HG03342 (cell line): ENCODE results near the gene COMTD1.

Experiments
- ATAC-seq: cut with Tn5 transposase; IDR thresholded peaks from one replicate; pipeline ENCODE4 v1.9.1; 2021; ENCODE audit warnings: mild to moderate bottlenecking, moderate library complexity; ENCODE audit not compliant: unreplicated experiment

COMTD1 gene

DNA sequence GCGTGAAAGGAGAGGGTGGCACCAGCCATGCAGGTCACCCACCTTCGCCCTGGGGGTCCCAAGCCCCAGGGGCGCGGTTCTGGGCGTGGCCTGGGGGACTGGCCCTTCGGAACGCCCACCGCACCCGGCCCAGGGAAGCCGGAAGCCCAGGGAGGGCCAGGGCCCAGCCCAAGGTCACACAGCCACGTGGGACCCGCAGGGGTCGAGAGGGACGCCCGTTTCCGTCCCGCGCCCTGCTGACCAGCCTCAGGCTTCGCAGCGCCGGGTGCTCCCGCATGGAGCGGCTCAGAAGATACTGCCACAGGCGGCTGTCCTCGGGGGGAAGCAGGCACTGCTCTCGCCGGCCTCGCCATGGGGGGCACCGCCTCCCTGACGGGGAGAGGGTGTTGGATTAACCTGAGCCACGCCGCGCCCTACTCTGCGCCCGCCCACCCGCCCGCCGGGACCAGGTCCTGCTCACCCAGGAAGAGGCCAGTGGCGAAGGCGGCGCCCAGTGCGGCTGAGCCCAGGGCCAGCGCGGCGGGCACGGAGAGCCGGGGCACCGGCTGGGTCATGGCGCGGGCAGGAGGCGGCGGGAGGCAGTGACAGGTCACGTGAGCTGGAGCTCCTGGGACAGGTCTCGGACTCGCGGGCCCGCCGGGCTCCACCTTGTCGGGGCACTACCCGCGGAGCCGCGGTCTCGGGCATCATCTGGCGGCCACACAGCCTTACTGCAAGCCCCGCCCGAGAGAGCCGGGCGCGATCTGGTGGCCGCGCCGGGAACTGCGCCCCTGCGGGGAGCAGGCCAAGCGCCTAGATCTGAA is at the start of gene COMTD1:
Gene COMTD1, minus strand, starts transcription at position 583 of the 803 bp plus-strand sequence. Its CDS starts 29 bp downstream, at position 554.
- peak; percentile 71 for ATAC-seq

DNA sequence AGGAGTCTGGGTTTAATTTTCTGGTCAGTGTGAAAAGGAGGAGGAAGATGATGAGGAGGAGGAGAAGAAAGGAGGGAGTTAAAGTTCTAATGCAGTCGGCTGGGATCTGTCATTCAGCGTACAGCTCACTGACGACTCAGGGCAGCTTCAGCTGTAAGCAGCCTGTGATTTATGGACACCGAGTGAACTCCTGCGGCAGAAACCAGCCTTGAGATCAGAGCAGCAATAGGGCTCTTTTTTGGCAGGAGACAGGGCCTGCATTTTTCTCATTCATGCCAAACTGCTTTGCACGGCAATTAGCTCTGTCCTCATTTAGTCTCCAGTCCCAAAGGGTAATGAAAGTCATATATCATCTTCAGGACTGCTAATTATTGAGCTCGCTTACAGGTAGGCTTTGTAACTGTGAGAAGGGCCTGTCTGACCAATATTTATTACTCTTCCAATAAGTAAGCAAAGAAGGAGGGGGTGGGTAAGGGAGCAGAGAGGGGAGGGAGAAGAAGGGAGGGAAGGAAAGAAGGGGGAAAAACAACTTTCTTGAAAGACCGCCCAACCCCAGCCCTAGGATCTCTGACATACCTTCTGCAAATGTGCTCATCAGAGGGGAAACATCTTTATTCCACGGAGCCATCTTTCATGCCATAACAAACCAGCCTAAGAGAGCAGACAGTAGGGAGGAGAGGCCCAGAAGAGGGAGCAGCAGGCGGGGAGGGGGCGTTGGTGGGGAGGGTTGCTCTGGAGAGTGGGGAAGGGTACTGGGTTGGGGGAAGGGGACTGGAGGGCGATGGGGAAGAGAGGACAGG is 48.1 kb upstream of the COMTD1 start:
- ATAC-seq = no peak

DNA sequence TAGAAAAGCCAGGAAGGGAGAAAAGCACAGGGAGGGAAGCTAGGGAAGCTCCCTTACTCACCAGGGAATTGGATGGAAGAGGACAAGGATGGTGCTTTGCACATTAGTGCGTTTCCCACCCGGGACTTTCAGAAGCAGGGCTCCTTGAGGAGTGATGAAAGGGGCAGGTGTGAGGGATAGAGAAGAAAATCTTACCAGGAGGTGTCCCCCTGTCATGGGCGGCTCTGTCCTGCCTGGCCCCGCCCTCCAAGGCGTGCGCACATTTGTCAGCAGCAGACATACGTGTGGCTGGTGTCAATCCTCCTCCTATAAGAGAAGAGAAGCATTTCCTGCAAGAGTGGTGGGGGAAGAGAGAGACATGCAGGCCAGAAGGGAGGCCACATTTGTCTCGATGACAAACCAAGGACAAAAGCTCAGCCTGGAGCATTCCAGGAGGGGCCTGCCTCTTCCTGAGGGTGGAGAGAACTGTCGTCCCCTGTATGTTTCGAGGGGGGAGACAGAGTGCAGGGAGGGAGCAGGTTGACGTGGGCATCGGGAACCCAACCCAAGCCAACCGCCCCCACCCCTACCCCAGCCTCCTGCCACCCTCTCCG is 47.4 kb upstream of the COMTD1 start:
- ATAC-seq = no peak

DNA sequence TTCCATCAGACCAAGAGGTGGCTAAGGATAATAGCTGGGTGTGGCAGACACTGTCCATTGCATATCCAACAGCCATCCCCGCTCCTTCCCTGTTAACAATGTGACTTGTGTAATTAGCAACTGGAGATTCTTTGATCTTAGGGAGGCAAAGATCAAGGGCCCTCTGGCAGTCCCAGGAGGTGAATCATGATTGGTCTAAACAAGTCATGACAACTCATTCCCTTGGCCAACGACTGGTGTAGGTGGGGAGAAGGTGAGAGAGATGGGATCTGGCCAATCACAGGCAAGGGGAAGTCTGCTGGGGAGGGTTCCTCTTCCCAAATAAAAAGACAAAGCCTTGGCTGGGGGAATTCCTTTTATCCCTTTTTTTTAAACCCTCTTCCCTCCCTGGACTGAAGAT is 46.2 kb upstream of the COMTD1 start:
- ATAC-seq = no peak

DNA sequence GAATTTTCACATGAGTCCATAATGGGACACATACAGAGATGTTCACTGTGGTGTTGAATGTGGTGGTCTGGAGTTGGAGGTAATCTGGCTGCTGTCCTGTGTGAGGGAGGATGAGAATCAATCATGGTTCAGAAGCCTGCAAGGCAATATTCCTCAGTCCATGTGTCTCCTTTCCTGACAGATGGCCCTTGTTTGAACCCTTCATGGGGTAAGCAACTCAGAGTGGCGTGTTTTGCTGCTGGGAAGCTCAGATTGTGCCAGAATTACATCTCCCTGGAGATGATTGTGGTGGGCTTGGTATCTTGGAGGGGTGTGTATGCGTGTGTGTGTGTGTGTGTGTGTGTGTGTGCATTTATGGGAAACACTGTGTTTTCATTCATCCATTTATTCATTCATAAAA is 44.5 kb upstream of the COMTD1 start:
- no peak for ATAC-seq

DNA sequence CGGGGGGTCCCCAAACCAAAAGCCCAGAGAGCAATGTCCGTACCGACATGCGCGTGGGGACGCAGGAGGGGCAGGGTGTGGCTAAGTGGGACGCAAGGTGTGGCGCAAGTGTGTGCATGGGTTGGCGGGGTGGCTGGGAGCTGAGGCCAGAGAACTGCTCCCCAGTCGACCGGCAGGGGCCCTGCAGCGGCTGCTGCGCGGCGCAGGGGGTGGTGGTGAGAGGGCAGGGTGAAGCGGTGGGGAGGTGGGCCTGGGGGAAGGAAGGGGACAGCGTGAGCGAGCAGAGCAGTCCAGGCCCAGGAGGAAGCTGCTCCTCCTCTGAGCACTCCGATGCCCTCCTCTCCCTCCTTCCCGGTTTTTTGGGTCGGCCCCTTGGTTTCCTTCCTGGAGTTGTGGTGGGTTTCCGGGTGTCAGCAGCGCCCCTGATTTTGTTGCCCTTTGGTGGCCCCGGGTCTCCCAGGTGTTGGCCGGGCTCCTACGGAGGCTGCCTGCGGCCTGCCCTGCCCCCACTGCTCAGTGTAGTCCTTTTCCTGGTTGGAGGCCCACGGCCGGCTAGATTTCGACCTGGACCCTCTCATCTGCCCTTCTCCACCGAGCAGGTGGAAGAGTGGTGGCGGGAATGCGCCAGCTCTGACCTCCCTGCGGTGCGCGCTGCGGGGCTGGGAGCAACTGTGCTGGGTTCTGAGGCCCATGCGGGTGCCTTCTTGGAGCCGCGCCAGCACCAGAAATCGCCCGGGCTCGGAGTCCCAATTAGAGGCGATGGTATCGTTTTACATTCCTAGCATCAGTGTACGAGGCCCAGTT is 40.5 kb upstream of the COMTD1 start:
- ATAC-seq = no peak

DNA sequence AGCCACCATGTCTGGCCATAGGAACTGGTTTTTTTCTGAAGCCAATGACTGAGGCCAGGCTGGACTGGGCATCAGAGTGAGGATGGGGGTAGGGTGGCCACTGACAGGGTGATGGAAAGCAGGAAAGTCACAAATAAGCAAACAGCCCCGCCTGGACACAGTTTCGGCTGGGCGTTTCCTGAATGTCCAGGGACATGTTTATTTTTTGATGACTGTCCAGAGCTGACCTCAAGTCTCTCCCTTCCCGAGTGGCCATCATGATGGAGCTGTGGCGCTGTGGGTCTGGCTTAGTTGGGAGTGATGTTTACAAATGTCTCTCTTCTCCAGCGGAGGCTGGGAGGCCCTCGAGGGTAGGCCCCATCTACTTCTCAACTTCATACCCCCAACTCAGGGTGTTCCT is 37.1 kb upstream of the COMTD1 start:
- ATAC-seq = no peak

DNA sequence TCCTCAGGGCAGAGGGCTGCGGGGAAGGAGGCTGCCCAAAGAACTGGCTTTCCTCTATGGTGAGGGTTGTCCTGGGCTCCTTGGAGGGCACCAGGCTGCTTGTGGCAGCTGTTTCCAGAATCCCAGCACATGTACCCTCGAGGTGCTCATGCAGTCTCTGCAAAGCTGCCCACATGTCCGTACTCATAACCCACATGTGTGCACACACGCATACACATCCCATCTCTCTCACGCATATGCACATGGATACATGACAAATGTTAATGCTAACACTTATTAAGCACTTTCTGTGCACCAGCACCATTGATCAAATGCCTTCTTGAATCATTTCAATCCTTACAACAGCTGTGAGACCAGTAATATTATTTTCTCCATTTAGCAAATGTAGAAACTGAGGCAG is 36.3 kb upstream of the COMTD1 start:
- ATAC-seq = no peak

DNA sequence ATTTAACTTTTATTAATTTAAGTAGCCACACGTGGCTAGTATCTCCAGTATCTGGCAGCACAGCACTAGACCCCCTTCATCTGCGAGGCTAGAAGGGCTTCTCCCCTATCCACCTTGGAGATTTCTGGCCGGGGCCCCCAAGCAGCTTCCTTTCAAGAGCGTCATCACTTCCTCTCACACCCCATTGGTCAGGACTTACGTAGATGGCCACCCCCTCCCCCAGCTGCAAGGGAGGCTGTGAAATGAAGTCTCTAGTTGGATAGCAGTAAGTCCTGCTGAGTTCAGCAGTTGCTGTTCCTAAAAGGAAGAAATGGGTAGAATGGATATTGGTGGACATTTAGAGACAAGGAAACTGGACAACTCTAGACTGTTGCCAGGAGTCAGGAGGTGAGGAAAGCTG is 33.8 kb upstream of the COMTD1 start:
- ATAC-seq = no peak

DNA sequence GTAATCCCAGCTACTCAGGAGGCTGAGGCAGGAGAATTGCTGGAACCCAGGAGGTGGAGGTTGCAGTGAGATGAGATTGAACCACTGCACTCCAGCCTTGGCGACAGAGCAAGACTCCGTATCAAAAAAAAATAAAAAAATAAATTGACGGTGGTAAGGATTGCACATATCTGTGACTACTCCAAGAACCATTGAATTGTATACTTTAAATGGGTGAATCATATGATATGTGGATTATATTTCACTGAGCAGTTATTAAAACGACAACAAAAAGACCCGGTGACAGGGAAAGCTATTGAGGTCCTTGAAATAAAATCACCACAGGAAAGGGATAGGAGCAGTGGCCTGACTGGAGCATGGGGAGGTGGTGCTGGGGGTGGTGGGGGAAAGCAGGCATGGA is 31.2 kb upstream of the COMTD1 start:
- ATAC-seq = no peak

DNA sequence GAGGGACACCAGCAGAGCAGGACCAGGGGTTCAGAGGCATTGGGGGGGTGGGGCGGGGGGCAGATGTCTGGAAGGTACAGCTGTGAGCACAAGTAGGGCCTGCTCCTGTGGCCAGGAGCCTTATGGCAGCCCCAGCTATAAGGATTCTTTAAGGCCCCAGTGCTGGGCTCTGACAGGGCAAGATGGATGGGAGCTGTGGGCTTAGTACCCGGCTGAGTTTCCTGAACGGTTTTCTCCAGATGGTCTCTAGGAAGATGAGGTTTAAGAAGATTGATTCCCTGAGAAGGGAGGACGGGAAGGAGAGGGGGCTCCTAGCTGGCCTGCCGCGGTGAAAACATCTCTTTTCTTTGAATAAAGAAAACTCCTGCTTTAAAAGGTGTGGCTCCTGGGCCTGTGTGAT is 30.1 kb upstream of the COMTD1 start:
- no peak for ATAC-seq

DNA sequence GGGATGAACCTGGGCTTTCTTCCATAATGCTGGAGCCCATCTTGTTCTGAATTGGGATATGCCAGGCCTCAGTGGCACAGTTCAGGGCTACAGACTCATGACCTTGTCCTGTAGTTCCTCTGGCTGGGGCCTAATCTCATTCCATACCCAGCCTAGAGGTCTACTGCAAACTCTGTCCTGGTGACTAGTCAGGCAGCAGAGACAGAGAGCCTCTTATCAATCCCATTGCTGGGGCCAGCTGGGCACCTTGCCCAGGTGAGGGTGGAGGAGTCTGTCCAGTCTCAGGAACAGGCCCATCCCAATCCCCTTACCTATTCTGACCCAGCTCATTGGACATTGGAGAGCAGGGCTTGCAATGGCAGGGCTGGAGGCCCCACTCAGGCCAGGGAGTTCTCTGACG is 28.0 kb upstream of the COMTD1 start:
- no peak for ATAC-seq

DNA sequence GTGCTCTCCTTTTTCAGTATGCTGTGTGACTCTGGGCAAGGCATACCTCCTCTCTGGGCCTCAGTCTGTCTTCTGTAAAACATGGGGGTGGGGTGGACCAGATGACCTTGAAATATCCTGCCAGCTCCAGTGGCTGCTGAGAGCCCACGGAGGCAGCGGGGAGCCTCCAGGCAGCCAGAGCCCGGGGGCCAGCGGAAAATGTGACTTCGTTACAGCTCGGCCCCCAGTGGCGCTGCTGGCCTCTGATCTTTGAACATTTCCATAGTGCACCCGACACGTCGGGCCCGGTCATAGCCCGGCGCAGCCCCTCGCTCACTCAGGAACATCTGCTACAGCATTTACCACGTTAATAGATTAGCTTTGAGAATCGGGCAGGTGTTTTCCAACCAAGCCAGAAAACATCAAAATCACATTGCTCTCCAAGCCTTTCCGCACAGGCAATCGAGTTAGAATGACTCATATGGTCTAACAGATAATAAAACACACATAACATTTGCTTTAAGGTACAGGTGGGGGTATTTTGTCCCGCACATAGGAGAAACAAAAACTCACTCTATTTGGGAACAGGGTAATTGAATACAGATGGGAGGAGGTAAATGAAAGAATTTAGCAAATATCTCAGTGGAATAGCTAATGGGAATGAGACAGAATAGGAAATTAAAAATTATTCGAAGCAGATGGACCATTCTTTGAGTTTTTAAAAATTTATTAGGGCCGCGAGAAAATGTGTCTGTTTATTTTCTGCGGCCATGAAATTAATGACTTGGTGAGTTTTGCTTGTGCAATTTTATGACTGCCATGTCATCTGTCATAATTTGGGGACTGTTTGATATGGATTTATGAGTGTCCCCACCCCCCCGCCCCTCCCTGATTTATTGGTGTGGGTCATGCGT is 26.3 kb upstream of the COMTD1 start:
- ATAC-seq = no peak

DNA sequence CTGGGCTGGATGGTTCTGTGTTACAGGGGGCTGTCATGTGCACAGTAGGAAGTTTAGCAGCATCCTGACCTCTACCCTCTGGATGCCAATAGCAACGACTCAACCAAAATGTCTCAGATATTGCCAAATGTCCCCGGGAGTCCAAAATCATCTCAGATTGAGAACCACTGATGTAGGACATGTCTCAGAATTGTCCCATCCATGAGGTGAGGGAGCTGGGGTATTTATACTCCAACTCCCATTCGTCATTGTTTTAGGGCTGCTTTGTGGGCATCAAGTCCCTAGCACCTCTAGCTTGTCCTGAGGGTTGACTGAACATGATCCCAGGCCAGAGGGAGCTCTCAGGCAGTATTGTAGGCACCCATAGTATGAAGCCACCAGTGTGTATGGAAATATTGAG is 25.2 kb upstream of the COMTD1 start:
- no peak for ATAC-seq

DNA sequence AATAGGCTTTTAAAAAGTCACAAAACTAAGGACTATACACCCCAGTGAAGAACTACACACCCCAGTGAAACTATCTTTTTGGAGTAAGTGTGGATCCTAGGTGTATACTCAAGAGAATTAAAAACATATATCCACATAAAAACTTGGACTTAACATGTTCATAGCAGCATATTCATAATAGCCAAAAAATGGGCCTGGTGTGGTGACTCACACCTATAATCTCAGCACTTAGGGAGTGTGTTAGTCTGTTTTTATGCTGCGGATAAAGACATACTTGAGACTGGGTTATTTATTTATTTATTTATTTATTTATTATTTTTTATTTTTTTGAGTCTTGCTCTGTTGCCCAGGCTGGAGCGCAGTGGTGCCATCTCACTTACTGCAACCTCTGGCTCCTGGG is 19.0 kb upstream of the COMTD1 start:
- no peak for ATAC-seq

DNA sequence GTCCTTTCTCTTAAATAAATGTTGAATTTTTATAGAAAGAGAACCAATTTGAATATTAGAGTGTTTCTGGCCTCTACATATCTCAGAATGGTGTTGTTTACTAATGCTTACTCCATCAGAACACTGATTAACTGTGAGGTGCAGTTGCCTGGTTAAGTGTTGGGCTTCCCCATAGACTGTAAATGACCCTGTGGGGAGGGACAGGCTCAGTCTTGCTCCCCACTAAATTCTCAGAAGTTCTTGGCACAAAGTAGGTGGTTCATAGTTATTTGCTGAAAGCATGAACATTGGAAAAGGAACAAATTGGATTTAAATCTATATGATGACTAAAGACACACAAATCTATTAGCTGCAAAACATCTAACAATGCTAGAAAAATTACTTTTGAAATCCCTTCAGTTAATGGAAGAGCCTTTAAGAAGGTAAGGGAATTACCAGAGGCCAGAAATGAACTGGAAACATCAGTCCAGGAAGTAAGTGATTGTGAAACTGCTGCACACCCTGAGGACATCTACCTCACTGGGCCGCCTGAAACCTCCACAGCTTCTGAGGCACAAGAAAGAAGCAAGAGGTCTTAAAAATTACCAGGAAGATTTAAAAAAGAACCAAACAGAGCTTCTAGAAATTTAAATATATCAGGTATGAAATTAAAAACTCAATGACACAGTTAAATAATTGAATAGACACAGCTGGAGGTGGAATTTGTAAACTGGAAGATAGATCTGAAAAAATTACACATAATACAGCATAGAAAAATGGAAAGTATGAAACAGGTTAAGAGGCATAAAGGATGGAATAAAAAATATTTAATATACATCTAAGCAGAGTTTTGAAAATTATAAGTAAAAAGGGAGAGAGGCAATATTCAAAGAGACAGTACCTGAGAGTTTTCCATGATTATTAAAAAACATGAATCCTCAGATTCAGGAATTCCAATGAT is 17.8 kb upstream of the COMTD1 start:
- no peak for ATAC-seq

DNA sequence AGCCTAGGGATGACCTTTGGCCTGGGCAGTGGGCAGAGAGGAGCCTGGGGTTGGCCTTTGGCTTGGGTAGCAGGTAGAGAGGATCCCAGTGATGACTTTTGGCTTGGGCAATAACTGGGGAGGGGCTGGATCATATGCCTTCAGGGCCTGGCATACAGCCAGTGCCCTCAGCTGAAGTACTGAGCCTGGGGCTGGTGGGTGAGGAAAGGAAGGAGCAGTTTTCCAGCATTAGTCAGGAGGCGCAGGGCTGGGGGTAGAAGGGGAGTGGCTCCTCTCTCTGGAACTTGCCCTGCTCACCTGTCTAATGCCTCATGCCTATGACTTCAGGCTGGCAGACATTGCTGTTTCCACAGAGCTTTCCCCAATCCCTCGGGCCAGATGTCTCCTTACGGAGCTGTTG is 15.2 kb upstream of the COMTD1 start:
- ATAC-seq = no peak

DNA sequence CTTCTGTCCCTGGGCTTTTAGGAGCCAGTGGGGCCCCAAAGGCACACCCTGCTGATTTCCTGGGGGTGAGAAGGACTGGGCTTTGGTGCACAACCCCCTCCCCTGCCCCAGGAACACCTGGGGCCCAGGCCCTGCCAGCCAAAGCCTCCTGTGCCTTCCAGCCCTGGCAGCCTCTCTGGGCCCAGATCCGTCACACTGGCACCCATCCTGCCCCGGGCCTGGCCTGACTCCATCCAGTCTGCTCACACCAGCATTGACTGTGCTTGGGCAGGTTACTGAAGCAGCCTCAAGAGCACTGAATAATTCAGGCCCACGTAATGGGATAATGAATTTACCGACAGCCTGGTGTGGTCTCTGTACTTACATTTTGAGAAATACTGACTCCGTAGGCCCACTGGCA is 12.0 kb upstream of the COMTD1 start:
- no peak for ATAC-seq

DNA sequence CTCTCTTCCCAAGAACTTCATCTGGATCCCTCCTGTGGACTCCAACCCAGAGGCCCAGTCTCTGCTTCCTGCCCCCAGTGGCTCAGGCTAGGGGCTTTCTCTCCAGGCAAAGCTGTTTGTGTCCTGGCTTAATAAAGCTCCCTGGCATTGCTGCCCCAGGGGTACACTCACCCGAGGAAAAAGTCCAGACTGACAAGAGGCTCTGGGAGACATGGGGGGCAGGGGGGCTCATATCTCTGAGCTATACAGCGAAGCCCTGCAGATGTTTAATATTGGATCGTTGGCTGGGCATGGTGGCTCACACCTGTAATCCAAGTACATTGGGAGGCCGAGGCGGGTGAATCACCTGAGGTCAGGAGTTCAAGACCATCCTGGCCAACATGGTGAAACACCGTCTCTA is 10.7 kb upstream of the COMTD1 start:
- ATAC-seq = no peak
